Measurements from ENCODE around the gene DNAJA4.

Gene DNAJA4

DNA sequence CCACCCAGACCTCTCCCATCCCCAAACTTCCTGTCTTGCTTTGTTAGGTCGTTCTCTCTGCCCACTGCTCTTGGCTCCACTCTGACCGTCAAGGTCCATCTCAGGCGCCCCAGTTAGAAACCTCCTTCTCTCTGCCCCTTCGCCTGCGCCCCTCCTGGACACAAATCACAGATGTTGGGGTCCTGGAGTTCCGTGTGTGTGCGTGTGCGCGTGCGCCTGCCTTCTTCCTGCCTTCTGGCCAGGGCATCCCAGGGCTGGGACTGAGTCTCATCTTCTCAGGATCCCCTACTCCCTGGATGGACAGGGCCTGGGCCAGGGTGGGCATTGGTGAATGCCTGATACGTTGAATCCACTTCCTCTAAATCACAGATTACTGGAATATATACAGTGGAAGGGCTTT is 30.9 kb upstream of the DNAJA4 start:
- ChIA-PET CTCF (interaction anchor here (13.2 kb wide), 1 partner anchor 123 kb away, joined by 352 read pairs; no protein-coding TSS in a partner anchor), POLR2A (no interaction called here)
- DNase-seq (ENCODE audit: low read depth, low spot score): no peak
- no peak for TF ChIP-seq CTCF (IDR thresholded peaks at IDR 0.05; ENCODE audit: insufficient read depth, low read length, missing control alignments)
- H3K4me3 ChIP-seq (ENCODE audit: low read depth, low read length): no peak overlapping the region

GRCh38 chr15:78234515-78235040 is 29.8 kb upstream of the DNAJA4 start, which contains the start of gene ACSBG1:
Gene ACSBG1 (minus strand): TSS chr15:78234565. CDS start chr15:78234501, 64 bp downstream.
- H3K4me3 ChIP-seq (ENCODE audit: low read depth, low read length): no peak within 1 kb of the TSS
- POLR2A ChIA-PET: no interaction called here
- CTCF ChIA-PET: interaction anchor here (13.2 kb wide), 1 partner anchor 124 kb away, joined by 352 read pairs; no protein-coding TSS in a partner anchor
- TF ChIP-seq CTCF (IDR thresholded peaks at IDR 0.05; ENCODE audit: insufficient read depth, low read length, missing control alignments): no peak
- no peak for DNase-seq (ENCODE audit: low read depth, low spot score)

- no peak overlapping the region for H3K4me3 ChIP-seq (ENCODE audit: low read depth, low read length)
- no peak for TF ChIP-seq CTCF (IDR thresholded peaks at IDR 0.05; ENCODE audit: insufficient read depth, low read length, missing control alignments)
- ChIA-PET POLR2A (no interaction called here), CTCF (interaction anchor here (0.9 to 13.2 kb wide), 7 partner anchors 12 to 277 kb away, joined by 3 to 352 read pairs (median 4); partner anchors contain the start of gene CIB2)
- DNase-seq (ENCODE audit: low read depth, low spot score): no peak
Measured at GRCh38 chr15:78236491-78236890, 27.9 kb upstream of the DNAJA4 start.

- ChIA-PET CTCF (interaction anchor here (0.9 to 13.2 kb wide), 6 partner anchors 18 to 278 kb away, joined by 3 to 352 read pairs (median 5); partner anchors contain the start of gene CIB2), POLR2A (no interaction called here)
- DNase-seq (ENCODE audit: low read depth, low spot score): no peak
- no peak for TF ChIP-seq CTCF (IDR thresholded peaks at IDR 0.05; ENCODE audit: insufficient read depth, low read length, missing control alignments)
- H3K4me3 ChIP-seq (ENCODE audit: low read depth, low read length): no peak overlapping the region
Measured at GRCh38 chr15:78237146-78237545, 27.2 kb upstream of the DNAJA4 start.

- ChIA-PET POLR2A (no interaction called here), CTCF (interaction anchor here (0.7 to 13.2 kb wide), 39 partner anchors 8 to 329 kb away, joined by 3 to 352 read pairs (median 8); partner anchors contain the start of genes CIB2, DNAJA4 and IDH3A)
- TF ChIP-seq CTCF (IDR thresholded peaks at IDR 0.05; ENCODE audit: insufficient read depth, low read length, missing control alignments): no peak
- no peak overlapping the region for H3K4me3 ChIP-seq (ENCODE audit: low read depth, low read length)
- DNase-seq (ENCODE audit: low read depth, low spot score): no peak
Measured at GRCh38 chr15:78239811-78240210, 24.6 kb upstream of the DNAJA4 start.

DNA sequence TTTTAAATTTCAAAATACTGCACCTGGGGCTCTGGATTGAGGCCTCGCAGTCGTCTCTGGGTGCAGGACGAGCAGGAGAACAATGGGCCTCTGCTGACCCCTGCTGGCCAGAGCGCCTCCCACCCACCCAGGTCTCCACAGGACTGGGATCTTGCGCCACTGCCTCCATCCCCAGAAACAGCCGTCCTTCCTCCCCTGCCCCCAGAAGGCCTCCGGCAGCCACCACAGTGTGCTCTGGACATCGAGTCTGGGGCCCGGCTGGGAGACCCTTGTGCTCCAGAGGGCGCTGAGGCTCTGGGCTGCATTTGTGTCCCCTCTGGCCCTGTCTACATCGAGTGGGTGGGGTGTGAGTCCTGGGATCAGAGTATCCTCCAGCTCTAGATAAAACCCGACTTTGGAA is 23.3 kb upstream of the DNAJA4 start:
- POLR2A ChIA-PET: no interaction called here

More for the DNA sequence above, 23.3 kb upstream of the DNAJA4 start:
- no peak for DNase-seq (ENCODE audit: low read depth, low spot score)
- CTCF ChIA-PET: interaction anchor here (0.7 to 13.2 kb wide), 41 partner anchors 8 to 286 kb away, joined by 3 to 352 read pairs (median 7); partner anchors contain the start of genes CIB2, DNAJA4, IDH3A and IREB2
- no peak overlapping the region for H3K4me3 ChIP-seq (ENCODE audit: low read depth, low read length)
- TF ChIP-seq CTCF (IDR thresholded peaks at IDR 0.05; ENCODE audit: insufficient read depth, low read length, missing control alignments): peak; percentile 96
